Neuron (in vitro differentiated cells): ENCODE measurements around the gene LSS.
A peak's percentile ranks its signal among the peaks of the same experiment; 100 is the strongest.
"Not testable (repeated sequence)": the region's sequence is repeated elsewhere in the genome, so short reads cannot be mapped to it uniquely, and the experiment has no call there.

Experiments used
- H2AFZ ChIP-seq: one replicate; pipeline ENCODE4 v1.6.1; 2013; ENCODE audit warnings: low read depth, mild to moderate bottlenecking, inconsistent platforms, low read length, moderate library complexity
- H3K27me3 ChIP-seq: one replicate; pipeline ENCODE4 v1.6.1; 2013; ENCODE audit warnings: low read length; ENCODE audit not compliant: insufficient read depth
- H3K36me3 ChIP-seq: one replicate; pipeline ENCODE4 v1.6.1; 2013; ENCODE audit warnings: low read length; ENCODE audit not compliant: insufficient read depth
- H3K4me1 ChIP-seq: one replicate; pipeline ENCODE4 v1.6.1; 2013; ENCODE audit warnings: low read length; ENCODE audit not compliant: insufficient read depth
- H3K4me3 ChIP-seq: 2 replicates; pipeline ENCODE4 v1.5.1; 2013; ENCODE audit warnings: mild to moderate bottlenecking, low read length, moderate library complexity
- H3K9me3 ChIP-seq: one replicate; pipeline ENCODE4 v1.6.1; 2013; ENCODE audit warnings: low read length

Gene LSS

GRCh38 chr21:46239817-46240325, 11.3 kb upstream of the LSS start:
- Histone ChIP-seq H3K4me1 (no peaks in the 10 kb centered on the region), H3K27me3 (no peaks in the 10 kb centered on the region), H3K36me3 (peaks cover 91% of the 10 kb centered on the region), H3K4me3 (no peak overlapping the region), H3K9me3 (no peaks in the 10 kb centered on the region), H2AFZ (no peak overlapping the region)

- Histone ChIP-seq H2AFZ (no peak overlapping the region), H3K4me1 (no peaks in the 10 kb centered on the region), H3K4me3 (no peak overlapping the region), H3K27me3 (no peaks in the 10 kb centered on the region), H3K9me3 (peaks cover 2% of the 10 kb centered on the region), H3K36me3 (peaks cover 90% of the 10 kb centered on the region)
These were observed 8.9 kb upstream of the LSS start for GRCh38 chr21:46237474-46237873.

GRCh38 chr21:46234436-46234950, 5.9 kb upstream of the LSS start:
- Histone ChIP-seq H2AFZ (no peak overlapping the region), H3K4me3 (no peak overlapping the region), H3K4me1 (peaks cover 5% of the 10 kb centered on the region), H3K27me3 (no peaks in the 10 kb centered on the region), H3K36me3 (peaks cover 75% of the 10 kb centered on the region), H3K9me3 (peaks cover 2% of the 10 kb centered on the region)

- H3K4me1 ChIP-seq, result peaks cover 30% of the 10 kb centered on the region
- peaks cover 2% of the 10 kb centered on the region for H3K9me3 ChIP-seq
- H3K36me3 ChIP-seq, result peaks cover 37% of the 10 kb centered on the region
- no peaks in the 10 kb centered on the region for H3K27me3 ChIP-seq
- no peak overlapping the region for H2AFZ ChIP-seq
- H3K4me3 ChIP-seq, result peak overlapping the region; percentile 51
These were observed 1.3 kb upstream of the LSS start for GRCh38 chr21:46229923-46230260.

GRCh38 chr21:46229133-46229922, 754 bp upstream of the LSS start:
- H2AFZ ChIP-seq, result no peak overlapping the region
- H3K4me1 ChIP-seq, result peaks cover 34% of the 10 kb centered on the region
- H3K4me3 ChIP-seq, result peak overlapping the region; percentile 51
- no peaks in the 10 kb centered on the region for H3K27me3 ChIP-seq
- H3K9me3 ChIP-seq, result no peaks in the 10 kb centered on the region
- peaks cover 32% of the 10 kb centered on the region for H3K36me3 ChIP-seq

- peak overlapping the region; percentile 91 for H3K4me3 ChIP-seq
- no peaks in the 10 kb centered on the region for H3K27me3 ChIP-seq
- peaks cover 35% of the 10 kb centered on the region for H3K4me1 ChIP-seq
- H2AFZ ChIP-seq, result peak overlapping the region; percentile 67
- H3K36me3 ChIP-seq, result peaks cover 23% of the 10 kb centered on the region
- no peaks in the 10 kb centered on the region for H3K9me3 ChIP-seq
These were observed 696 bp downstream of the LSS start for GRCh38 chr21:46227811-46228344.

- peak overlapping the region; percentile 91 for H3K4me3 ChIP-seq
- no peak overlapping the region for H2AFZ ChIP-seq
- H3K27me3 ChIP-seq, result no peaks in the 10 kb centered on the region
- H3K4me1 ChIP-seq, result peaks cover 35% of the 10 kb centered on the region
- no peaks in the 10 kb centered on the region for H3K9me3 ChIP-seq
- peaks cover 23% of the 10 kb centered on the region for H3K36me3 ChIP-seq
These were observed 1.5 kb downstream of the LSS start for GRCh38 chr21:46226920-46227599.

GRCh38 chr21:46226146-46226545, 2.4 kb downstream of the LSS start:
- Histone ChIP-seq H3K27me3 (no peaks in the 10 kb centered on the region), H3K4me1 (peaks cover 35% of the 10 kb centered on the region), H2AFZ (no peak overlapping the region), H3K9me3 (no peaks in the 10 kb centered on the region), H3K4me3 (peak overlapping the region; percentile 91), H3K36me3 (peaks cover 23% of the 10 kb centered on the region)

- H3K4me3 ChIP-seq, H3K27me3 ChIP-seq, H2AFZ ChIP-seq, H3K9me3 ChIP-seq: not testable (repeated sequence)
- Histone ChIP-seq H3K36me3 (peaks cover 44% of the 10 kb centered on the region), H3K4me1 (peaks cover 26% of the 10 kb centered on the region)
These were observed 4.9 kb downstream of the LSS start for GRCh38 chr21:46223661-46224060.

GRCh38 chr21:46223217-46223616, 5.4 kb downstream of the LSS start:
- Histone ChIP-seq H3K36me3 (peaks cover 44% of the 10 kb centered on the region), H3K4me3 (no peak overlapping the region), H3K4me1 (peaks cover 26% of the 10 kb centered on the region), H3K27me3 (no peaks in the 10 kb centered on the region), H3K9me3 (no peaks in the 10 kb centered on the region), H2AFZ (no peak overlapping the region)

- H3K27me3 ChIP-seq, result no peaks in the 10 kb centered on the region
- H3K4me1 ChIP-seq, result peaks cover 23% of the 10 kb centered on the region
- no peak overlapping the region for H3K4me3 ChIP-seq
- H3K9me3 ChIP-seq, result no peaks in the 10 kb centered on the region
- no peak overlapping the region for H2AFZ ChIP-seq
- peaks cover 46% of the 10 kb centered on the region for H3K36me3 ChIP-seq
These were observed 6.0 kb downstream of the LSS start for GRCh38 chr21:46222436-46223116.

GRCh38 chr21:46221664-46222435, 6.7 kb downstream of the LSS start:
- H3K36me3 ChIP-seq, result peaks cover 51% of the 10 kb centered on the region

More at GRCh38 chr21:46221664-46222435, 6.7 kb downstream of the LSS start:
- Histone ChIP-seq H3K9me3 (no peaks in the 10 kb centered on the region), H3K4me3 (no peak overlapping the region), H3K27me3 (no peaks in the 10 kb centered on the region), H3K4me1 (peaks cover 16% of the 10 kb centered on the region), H2AFZ (no peak overlapping the region)
